ENCODE data around the gene GRID1. TPM values are rescaled to one million over a fixed set of nuclear protein-coding genes. Genes with fewer than 3 reads are reported as not detected.

The GRID1 gene
- polyA plus RNA-seq, 1 of the 3 experiments (the other 2 are of a cell fraction) = 0.13 TPM

GRCh38 chr10:85557706-85558105, 808.9 kb downstream of the GRID1 start:
- Histone ChIP-seq H3K9me2 (no peaks in the 10 kb centered on the region), H3K4me3 (ENCODE audit: low read depth in 2 of 2, low read length in 1 of 2) (no peak overlapping the region), H3K4me1 (ENCODE audit: control insufficient read depth in 1 of 2, insufficient read depth in 2 of 2, low read depth in 1 of 2, low read length in 1 of 2) (no peaks in the 10 kb centered on the region), H4K20me1 (ENCODE audit: insufficient read depth) (no peaks in the 10 kb centered on the region), H3K9ac (no peak overlapping the region), H3K27me3 (ENCODE audit: insufficient read depth) (no peaks in the 10 kb centered on the region), H3K9me3 (peaks cover 2% of the 10 kb centered on the region; the same call in 1 of the 2 replicates), H3K27ac (ENCODE audit: low read depth in 2 of 2, low read length in 1 of 2) (no peak overlapping the region), H3F3A (replicated peaks; ENCODE audit: insufficient read depth) (no peaks in the 10 kb centered on the region), H3K79me2 (ENCODE audit: insufficient read depth) (no peaks in the 10 kb centered on the region), H2AFZ (ENCODE audit: low read depth) (no peak overlapping the region), H3K4me2 (no peak overlapping the region), H3K36me3 (replicated peaks in 1 of 2; ENCODE audit: control insufficient read depth in 1 of 2, insufficient read depth in 2 of 2, low read length in 1 of 2) (no peaks in the 10 kb centered on the region)
- CTCF ChIA-PET = no interaction called here
- TF ChIP-seq RAD21 (IDR thresholded peaks at IDR 0.05; ENCODE audit: low read length) (no peak), CHD2 (IDR thresholded peaks at IDR 0.05; ENCODE audit: low read length, partially characterized antibody) (no peak), TCF12 (IDR thresholded peaks at IDR 0.05) (no peak), SMC3 (IDR thresholded peaks at IDR 0.05; ENCODE audit: low read depth, low read length) (no peak), FOXJ3 (CRISPR knock-in tag; IDR thresholded peaks at IDR 0.05) (no peak), EP300 (IDR thresholded peaks at IDR 0.05; ENCODE audit: borderline replicate concordance in 1 of 2, low read depth in 1 of 2, low read length in 1 of 2) (no peak), EZH2phosphoT487 (IDR thresholded peaks at IDR 0.05; ENCODE audit: borderline replicate concordance, low read depth) (no peak), YY1 (IDR thresholded peaks at IDR 0.05; ENCODE audit: low read depth) (no peak), POLR2AphosphoS5 (IDR thresholded peaks at IDR 0.05; ENCODE audit: low read depth, low read length) (no peak), SIN3A (IDR thresholded peaks at IDR 0.05; ENCODE audit: borderline replicate concordance, low read depth, low read length) (no peak)
- TF ChIP-seq, protein P1, sequence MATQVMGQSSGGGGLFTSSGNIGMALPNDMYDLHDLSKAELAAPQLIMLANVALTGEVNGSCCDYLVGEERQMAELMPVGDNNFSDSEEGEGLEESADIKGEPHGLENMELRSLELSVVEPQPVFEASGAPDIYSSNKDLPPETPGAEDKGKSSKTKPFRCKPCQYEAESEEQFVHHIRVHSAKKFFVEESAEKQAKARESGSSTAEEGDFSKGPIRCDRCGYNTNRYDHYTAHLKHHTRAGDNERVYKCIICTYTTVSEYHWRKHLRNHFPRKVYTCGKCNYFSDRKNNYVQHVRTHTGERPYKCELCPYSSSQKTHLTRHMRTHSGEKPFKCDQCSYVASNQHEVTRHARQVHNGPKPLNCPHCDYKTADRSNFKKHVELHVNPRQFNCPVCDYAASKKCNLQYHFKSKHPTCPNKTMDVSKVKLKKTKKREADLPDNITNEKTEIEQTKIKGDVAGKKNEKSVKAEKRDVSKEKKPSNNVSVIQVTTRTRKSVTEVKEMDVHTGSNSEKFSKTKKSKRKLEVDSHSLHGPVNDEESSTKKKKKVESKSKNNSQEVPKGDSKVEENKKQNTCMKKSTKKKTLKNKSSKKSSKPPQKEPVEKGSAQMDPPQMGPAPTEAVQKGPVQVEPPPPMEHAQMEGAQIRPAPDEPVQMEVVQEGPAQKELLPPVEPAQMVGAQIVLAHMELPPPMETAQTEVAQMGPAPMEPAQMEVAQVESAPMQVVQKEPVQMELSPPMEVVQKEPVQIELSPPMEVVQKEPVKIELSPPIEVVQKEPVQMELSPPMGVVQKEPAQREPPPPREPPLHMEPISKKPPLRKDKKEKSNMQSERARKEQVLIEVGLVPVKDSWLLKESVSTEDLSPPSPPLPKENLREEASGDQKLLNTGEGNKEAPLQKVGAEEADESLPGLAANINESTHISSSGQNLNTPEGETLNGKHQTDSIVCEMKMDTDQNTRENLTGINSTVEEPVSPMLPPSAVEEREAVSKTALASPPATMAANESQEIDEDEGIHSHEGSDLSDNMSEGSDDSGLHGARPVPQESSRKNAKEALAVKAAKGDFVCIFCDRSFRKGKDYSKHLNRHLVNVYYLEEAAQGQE (IDR thresholded peaks at IDR 0.05; ENCODE audit: low read depth, low read length) = no peak
- DNase-seq = no peak
- 57% methylated on average over 2 of the region's 2 CpGs for WGBS (ENCODE audit: low lambda C conversion rate)
- POLR2A ChIA-PET = no interaction called here

GRCh38 chr10:85557077-85557476, 809.5 kb downstream of the GRID1 start:
- Histone ChIP-seq H3K36me3 (replicated peaks in 1 of 2; ENCODE audit: control insufficient read depth in 1 of 2, insufficient read depth in 2 of 2, low read length in 1 of 2) (no peaks in the 10 kb centered on the region), H3K9me3 (peaks cover 4% of the 10 kb centered on the region; the same call in 1 of the 2 replicates), H3K9me2 (no peaks in the 10 kb centered on the region), H3K9ac (no peak overlapping the region), H3K4me3 (ENCODE audit: low read depth in 2 of 2, low read length in 1 of 2) (no peak overlapping the region), H3K4me1 (ENCODE audit: control insufficient read depth in 1 of 2, insufficient read depth in 2 of 2, low read depth in 1 of 2, low read length in 1 of 2) (no peaks in the 10 kb centered on the region), H2AFZ (ENCODE audit: low read depth) (no peak overlapping the region), H4K20me1 (ENCODE audit: insufficient read depth) (no peaks in the 10 kb centered on the region), H3K27ac (ENCODE audit: low read depth in 2 of 2, low read length in 1 of 2) (no peak overlapping the region), H3K4me2 (no peak overlapping the region), H3K79me2 (ENCODE audit: insufficient read depth) (no peaks in the 10 kb centered on the region), H3K27me3 (ENCODE audit: insufficient read depth) (no peaks in the 10 kb centered on the region), H3F3A (replicated peaks; ENCODE audit: insufficient read depth) (no peaks in the 10 kb centered on the region)
- DNase-seq = no peak
- ChIA-PET CTCF (no interaction called here), POLR2A (no interaction called here)
- TF ChIP-seq NRF1 (IDR thresholded peaks at IDR 0.05; ENCODE audit: low read depth, low read length) (no peak), EP300 (IDR thresholded peaks at IDR 0.05; ENCODE audit: borderline replicate concordance in 1 of 2, low read depth in 1 of 2, low read length in 1 of 2) (no peak), TCF12 (IDR thresholded peaks at IDR 0.05) (no peak), NFIC (IDR thresholded peaks at IDR 0.05; ENCODE audit: borderline replicate concordance) (no peak), ELF1 (IDR thresholded peaks at IDR 0.05) (no peak), FOSL2 (IDR thresholded peaks at IDR 0.05; ENCODE audit: borderline replicate concordance, low read depth) (no peak), GATA2 (CRISPR knock-in tag; IDR thresholded peaks at IDR 0.05) (no peak)
- TF ChIP-seq, protein P2, sequence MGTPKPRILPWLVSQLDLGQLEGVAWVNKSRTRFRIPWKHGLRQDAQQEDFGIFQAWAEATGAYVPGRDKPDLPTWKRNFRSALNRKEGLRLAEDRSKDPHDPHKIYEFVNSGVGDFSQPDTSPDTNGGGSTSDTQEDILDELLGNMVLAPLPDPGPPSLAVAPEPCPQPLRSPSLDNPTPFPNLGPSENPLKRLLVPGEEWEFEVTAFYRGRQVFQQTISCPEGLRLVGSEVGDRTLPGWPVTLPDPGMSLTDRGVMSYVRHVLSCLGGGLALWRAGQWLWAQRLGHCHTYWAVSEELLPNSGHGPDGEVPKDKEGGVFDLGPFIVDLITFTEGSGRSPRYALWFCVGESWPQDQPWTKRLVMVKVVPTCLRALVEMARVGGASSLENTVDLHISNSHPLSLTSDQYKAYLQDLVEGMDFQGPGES (IDR thresholded peaks at IDR 0.05; ENCODE audit: low read depth, low read length) = no peak
- TF ChIP-seq, protein P3, sequence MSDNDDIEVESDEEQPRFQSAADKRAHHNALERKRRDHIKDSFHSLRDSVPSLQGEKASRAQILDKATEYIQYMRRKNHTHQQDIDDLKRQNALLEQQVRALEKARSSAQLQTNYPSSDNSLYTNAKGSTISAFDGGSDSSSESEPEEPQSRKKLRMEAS (IDR thresholded peaks at IDR 0.05; ENCODE audit: low read depth) = no peak
- WGBS (ENCODE audit: low lambda C conversion rate) = 29% methylated on average over 2 of the region's 2 CpGs
